Renal pelvis (tissue), 3 donors: ENCODE results near the gene SCN3B. TPM values are rescaled to one million over a fixed set of nuclear protein-coding genes. Genes with fewer than 3 reads are reported as not detected.

Source experiments
- polyA plus RNA-seq, 3 donors: library from polyadenylated mRNA; unstranded; fragments of 120-200 nt; gene quantifications; one replicate each; pipeline ENCODE4 v1.2.1, GENCODE V29; 2013; ENCODE audit not compliant: insufficient read length in 3 of 3

SCN3B gene
- polyA plus RNA-seq, 3 donors: 1.4 to 2.1 (median 1.6) TPM

Other genes with a start within 250 kb of the SCN3B start
- 10 to 100 TPM; 12.8 to 16.0 (median 15.3) TPM for gene GRAMD1B, start 224.4 kb downstream of the SCN3B start, polyA plus RNA-seq
- gene ZNF202, start 87.0 kb upstream of the SCN3B start, polyA plus RNA-seq: 10 to 100 TPM; 16.5 to 24.2 (median 19.5) TPM
- gene OR6X1, start 99.9 kb upstream of the SCN3B start, polyA plus RNA-seq: not detected
- gene OR6M1, start 151.7 kb upstream of the SCN3B start, polyA plus RNA-seq: not detected
- not detected for gene TMEM225, start 231.0 kb upstream of the SCN3B start, polyA plus RNA-seq
- not detected for gene OR8D4, start 247.5 kb upstream of the SCN3B start, polyA plus RNA-seq